ENCODE measurements around the gene REC8.
A peak's percentile ranks its signal among the peaks of the same experiment; 100 is the strongest.
"Not testable (repeated sequence)": the region's sequence is repeated elsewhere in the genome, so short reads cannot be mapped to it uniquely, and the experiment has no call there.

Gene REC8

DNA sequence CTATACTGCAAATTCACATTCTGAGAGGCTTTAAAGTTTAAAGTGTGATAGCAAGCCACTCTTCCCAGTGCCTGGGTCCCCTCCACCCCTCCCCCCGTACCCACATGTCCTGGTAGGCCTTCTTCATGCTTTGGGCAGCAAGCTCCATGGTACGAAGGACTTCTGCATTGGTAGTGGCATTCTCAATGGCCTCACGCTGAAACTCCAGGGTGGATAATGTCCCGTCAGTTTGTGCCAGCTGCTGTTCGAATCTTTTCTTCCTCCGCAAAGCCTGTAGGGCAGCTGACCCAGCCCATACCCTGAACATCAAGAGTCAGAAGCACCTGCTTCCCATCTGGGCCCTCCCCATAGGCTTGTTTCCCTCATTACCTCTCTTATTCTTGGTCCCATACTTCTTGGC lies 39.4 kb downstream of the REC8 start:
- WGBS, result 94% methylated on average over 6 of the region's 6 CpGs
- H3K36me3 ChIP-seq (ENCODE audit: insufficient read depth, low read length), result peaks cover 56% of the 10 kb centered on the region
- peaks cover 5% of the 10 kb centered on the region; the same call in 1 of the 2 replicates for H3K4me1 ChIP-seq (ENCODE audit: insufficient read depth, low read length)
- no peak overlapping the region for H3K4me3 ChIP-seq (ENCODE audit: low read length)
- no peaks in the 10 kb centered on the region for H3K9me3 ChIP-seq (ENCODE audit: insufficient read depth, low read depth, low read length)
- H3K27ac ChIP-seq (ENCODE audit: low read depth, low read length), result no peak overlapping the region
- no peak overlapping the region for H3K9ac ChIP-seq (ENCODE audit: low read depth, low read length)
- H3K27me3 ChIP-seq (ENCODE audit: insufficient read depth, low read length), result no peaks in the 10 kb centered on the region

DNA sequence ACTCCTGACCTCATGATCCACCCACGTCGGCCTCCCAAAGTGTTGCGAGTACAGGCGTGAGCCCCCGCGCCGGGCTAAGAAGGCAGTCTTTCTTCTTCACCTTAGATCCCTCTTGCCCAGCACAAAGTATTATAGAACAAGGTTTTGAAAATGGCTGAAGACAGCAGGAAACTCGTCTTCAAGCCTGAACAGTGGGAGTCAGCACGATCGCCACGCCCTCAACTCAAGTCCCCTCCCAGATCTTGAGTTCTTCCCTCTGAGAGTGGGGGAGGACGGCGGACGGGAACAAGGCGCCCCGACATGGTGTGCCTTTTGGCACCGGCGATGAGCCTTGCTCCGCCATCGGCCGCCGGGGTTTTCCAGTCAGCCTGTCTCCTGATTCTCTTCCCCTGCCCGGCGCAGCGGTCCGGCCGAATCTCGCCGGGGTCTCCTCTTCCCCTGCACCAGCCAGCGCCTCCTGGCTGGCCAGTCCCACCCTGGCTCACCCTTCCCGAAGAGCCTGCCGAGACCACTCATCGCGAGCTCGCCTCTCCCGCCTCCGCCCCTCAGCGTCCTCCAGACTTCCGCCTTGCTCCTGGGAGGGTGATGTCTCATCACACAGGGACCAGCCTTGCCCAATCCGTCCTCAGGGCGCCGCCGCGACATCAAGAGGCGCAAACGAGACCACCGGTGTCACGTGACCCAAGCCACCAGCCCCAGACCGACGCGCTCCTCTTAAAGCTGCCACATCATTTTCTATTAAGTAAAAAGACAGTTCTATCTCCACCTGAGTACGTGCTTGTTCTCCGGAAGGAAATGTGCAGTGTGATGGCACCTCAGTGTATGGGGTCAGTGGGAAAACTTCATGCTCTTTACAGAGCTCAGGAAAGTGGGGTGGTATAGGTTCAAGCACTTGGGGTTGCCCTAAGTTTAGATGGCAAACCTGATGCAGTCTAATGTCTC lies 41.3 kb downstream of the REC8 start, which contains the start of gene CHMP4A:
Gene CHMP4A (minus strand): TSS at position 565 of the 942 bp plus-strand sequence. CDS start 49 bp downstream, at position 516.
- Histone ChIP-seq H3K9me3 (ENCODE audit: insufficient read depth, low read depth, low read length) (no peaks in the 10 kb centered on the region), H3K36me3 (ENCODE audit: insufficient read depth, low read length) (peaks cover 47% of the 10 kb centered on the region), H3K27me3 (ENCODE audit: insufficient read depth, low read length) (no peaks in the 10 kb centered on the region), H3K4me3 (ENCODE audit: low read length) (peak within 1 kb of the TSS; percentile 85), H3K4me1 (ENCODE audit: insufficient read depth, low read length) (peaks cover 5% of the 10 kb centered on the region; the same call in 1 of the 2 replicates), H3K27ac (ENCODE audit: low read depth, low read length) (peak within 1 kb of the TSS; percentile 99), H3K9ac (ENCODE audit: low read depth, low read length) (peak within 1 kb of the TSS; percentile 95)
- under 1% methylated on average over 53 of the region's 53 CpGs for WGBS

DNA sequence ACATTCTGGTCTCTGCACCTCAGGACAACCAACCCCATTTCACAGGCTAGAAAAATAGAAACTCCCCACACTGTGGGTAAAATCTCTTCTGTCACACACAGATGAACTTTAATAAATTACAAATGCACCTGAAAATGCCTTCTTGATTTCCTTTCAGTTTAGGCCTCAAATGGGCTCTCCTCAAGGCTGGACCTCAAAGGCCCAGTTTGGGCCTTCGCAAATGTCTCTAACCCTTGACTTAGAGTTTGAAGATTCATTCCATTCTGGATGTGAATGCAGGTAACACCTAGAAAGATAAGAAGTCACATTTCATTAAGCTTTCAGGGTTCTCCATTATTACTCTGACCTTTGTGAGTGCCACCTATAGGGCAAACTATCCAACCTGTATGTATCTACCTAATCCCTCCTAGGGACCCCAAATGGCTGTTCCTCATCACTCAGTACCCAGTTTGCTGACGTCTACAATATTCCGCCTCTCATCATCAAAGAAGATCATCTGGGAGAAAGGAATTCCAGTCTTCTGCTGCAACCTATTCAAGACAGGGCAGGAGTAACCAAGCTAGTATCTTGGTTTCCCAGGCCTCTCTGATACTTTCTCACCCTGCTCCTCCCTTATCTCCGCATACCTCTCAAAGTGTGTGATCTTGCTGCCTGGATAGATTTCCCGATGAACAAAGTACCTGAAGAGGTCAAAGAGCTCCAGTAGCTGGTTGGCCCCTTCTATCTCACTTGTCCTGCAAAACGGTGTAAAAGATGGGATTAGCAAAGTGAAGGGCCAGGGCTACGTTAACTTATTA lies 42.2 kb downstream of the REC8 start:
- H3K36me3 ChIP-seq (ENCODE audit: insufficient read depth, low read length), result peaks cover 43% of the 10 kb centered on the region
- peak overlapping the region; percentile 85 for H3K4me3 ChIP-seq (ENCODE audit: low read length)
- no peaks in the 10 kb centered on the region for H3K9me3 ChIP-seq (ENCODE audit: insufficient read depth, low read depth, low read length)
- peaks cover 5% of the 10 kb centered on the region; the same call in 1 of the 2 replicates for H3K4me1 ChIP-seq (ENCODE audit: insufficient read depth, low read length)
- H3K27ac ChIP-seq (ENCODE audit: low read depth, low read length), result peak overlapping the region; percentile 99
- 94% methylated on average over 7 of the region's 7 CpGs for WGBS
- H3K9ac ChIP-seq (ENCODE audit: low read depth, low read length), result peak overlapping the region; percentile 95
- no peaks in the 10 kb centered on the region for H3K27me3 ChIP-seq (ENCODE audit: insufficient read depth, low read length)

DNA sequence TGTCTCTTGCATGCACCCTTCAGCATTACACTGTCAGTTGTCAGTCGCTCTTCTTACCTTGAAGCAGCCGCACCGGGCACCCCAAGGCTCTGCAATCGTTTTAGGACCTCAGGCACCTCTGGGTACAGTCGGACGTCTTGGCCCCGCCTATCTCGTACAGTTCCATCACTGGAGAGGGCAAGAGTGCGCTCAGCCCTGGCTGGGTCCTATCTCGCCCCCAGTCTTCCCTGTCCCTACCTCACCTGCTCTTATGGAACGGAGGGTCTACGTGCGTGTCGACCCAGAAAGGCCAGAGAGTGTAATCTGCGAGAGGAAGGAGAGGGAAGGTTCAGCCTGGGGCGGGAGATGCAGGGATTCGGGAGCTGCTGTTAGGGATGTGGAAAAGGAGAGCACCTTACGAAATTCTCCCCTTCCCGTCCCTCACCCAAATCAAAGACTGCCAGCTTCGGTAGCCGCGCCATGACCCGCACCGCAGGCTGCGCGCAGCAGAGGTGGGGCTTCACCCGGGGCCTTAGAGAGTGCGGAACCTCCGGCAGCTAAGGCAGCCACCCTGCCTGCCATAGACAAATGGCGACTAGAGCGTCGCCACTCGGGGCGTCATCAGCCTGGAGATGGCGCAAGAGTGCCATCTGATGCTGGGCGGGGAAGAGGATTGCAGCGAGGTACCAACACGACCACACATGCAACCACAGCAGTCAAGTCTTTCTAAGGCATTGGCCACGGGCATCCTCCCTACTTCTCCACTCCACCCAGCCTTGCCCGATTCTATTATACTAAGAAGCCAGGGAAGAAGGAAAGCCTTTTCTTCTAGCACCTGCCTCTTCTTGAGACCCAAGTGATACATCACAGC lies 43.8 kb downstream of the REC8 start, which contains the start of gene MDP1:
Gene MDP1 (minus strand): TSS at position 572 of the 850 bp plus-strand sequence. CDS start 111 bp downstream, at position 461.
- H3K36me3 ChIP-seq (ENCODE audit: insufficient read depth, low read length), result peaks cover 27% of the 10 kb centered on the region
- peaks cover 5% of the 10 kb centered on the region; the same call in 1 of the 2 replicates for H3K4me1 ChIP-seq (ENCODE audit: insufficient read depth, low read length)
- H3K9me3 ChIP-seq (ENCODE audit: insufficient read depth, low read depth, low read length), result no peaks in the 10 kb centered on the region
- no peaks in the 10 kb centered on the region for H3K27me3 ChIP-seq (ENCODE audit: insufficient read depth, low read length)
- 2% methylated on average over 39 of the region's 40 CpGs for WGBS
- peak within 1 kb of the TSS; percentile 79 for H3K27ac ChIP-seq (ENCODE audit: low read depth, low read length)
- H3K9ac ChIP-seq (ENCODE audit: low read depth, low read length), result peak within 1 kb of the TSS; percentile 89
- peak within 1 kb of the TSS; percentile 93 for H3K4me3 ChIP-seq (ENCODE audit: low read length)

DNA sequence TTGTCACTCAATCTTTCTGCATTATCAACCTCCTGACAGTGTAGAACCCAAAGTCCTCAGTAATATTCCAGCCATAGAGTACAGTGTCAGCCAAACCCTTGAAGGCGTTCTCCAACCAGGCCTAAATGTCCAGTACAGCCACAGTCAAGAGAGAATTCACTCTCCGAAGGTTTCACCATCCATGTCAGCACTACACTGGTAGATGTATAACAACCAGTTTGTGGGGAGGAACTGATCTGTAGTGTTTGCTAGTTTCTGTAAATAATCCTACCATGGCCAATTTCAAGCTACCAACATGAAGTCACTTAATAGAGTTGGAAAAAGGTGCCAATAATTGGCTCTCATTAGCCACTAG lies 44.4 kb downstream of the REC8 start:
- H3K36me3 ChIP-seq (ENCODE audit: insufficient read depth, low read length), result peaks cover 27% of the 10 kb centered on the region
- no peaks in the 10 kb centered on the region for H3K27me3 ChIP-seq (ENCODE audit: insufficient read depth, low read length)
- WGBS, result 94% methylated on average over 2 of the region's 2 CpGs
- H3K27ac ChIP-seq (ENCODE audit: low read depth, low read length), result no peak overlapping the region; the same call in 1 of the 2 replicates
- H3K9me3 ChIP-seq (ENCODE audit: insufficient read depth, low read depth, low read length), result no peaks in the 10 kb centered on the region
- no peak overlapping the region for H3K9ac ChIP-seq (ENCODE audit: low read depth, low read length)
- H3K4me3 ChIP-seq (ENCODE audit: low read length), result peak overlapping the region; percentile 93
- peaks cover 5% of the 10 kb centered on the region; the same call in 1 of the 2 replicates for H3K4me1 ChIP-seq (ENCODE audit: insufficient read depth, low read length)

DNA sequence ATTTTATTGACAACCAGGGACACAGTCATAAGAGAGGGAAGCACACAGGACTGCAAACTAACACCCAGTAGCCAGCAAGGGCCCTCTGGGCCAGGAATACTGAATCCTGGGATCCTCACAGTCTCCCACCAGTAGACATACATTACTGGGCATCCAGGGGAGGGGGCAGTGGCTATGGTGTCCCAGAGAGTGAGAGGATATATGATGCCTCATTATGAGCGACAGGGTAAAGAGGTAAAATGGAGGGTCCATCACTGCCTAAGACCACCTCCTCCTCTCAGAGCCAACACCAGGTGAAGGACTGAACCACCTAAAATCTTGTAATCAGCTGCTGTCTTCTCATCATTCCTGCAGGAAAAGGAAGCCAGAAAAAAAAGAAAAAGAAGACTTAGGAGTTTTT lies 45.0 kb downstream of the REC8 start:
- not testable (repeated sequence) for H3K27me3 ChIP-seq (ENCODE audit: insufficient read depth, low read length); H3K27ac ChIP-seq (ENCODE audit: low read depth, low read length); H3K9ac ChIP-seq (ENCODE audit: low read depth, low read length); H3K4me1 ChIP-seq (ENCODE audit: insufficient read depth, low read length); H3K4me3 ChIP-seq (ENCODE audit: low read length); H3K9me3 ChIP-seq (ENCODE audit: insufficient read depth, low read depth, low read length)
- peaks cover 22% of the 10 kb centered on the region for H3K36me3 ChIP-seq (ENCODE audit: insufficient read depth, low read length)
- no CpG with 5 or more reads among the region's 1 CpG for WGBS

DNA sequence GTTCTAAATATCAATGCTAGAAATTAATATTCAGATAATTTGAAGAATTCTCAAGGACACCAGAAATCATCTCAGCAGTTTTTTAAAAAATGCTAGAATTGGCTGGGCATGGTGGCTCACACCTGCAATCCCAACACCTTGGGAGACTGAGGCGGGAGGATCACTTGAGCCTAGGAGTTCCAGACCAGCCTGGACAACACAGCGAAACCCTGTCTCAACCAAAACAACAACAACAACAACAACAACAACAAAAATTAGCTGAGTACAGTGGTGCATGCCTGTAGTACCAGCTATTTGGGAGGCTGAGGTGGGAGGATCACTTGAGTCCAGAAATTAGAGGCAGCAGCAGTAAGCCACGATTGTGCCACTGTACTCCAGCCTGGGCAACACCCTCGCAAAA lies 47.2 kb downstream of the REC8 start:
- Histone ChIP-seq H3K36me3 (ENCODE audit: insufficient read depth, low read length) (peaks cover 17% of the 10 kb centered on the region), H3K4me1 (ENCODE audit: insufficient read depth, low read length) (no peaks in the 10 kb centered on the region), H3K9me3 (ENCODE audit: insufficient read depth, low read depth, low read length) (no peaks in the 10 kb centered on the region), H3K4me3 (ENCODE audit: low read length) (no peak overlapping the region), H3K27ac (ENCODE audit: low read depth, low read length) (no peak overlapping the region), H3K27me3 (ENCODE audit: insufficient read depth, low read length) (no peaks in the 10 kb centered on the region), H3K9ac (ENCODE audit: low read depth, low read length) (no peak overlapping the region)
- WGBS, result 92% methylated on average over 3 of the region's 4 CpGs

DNA sequence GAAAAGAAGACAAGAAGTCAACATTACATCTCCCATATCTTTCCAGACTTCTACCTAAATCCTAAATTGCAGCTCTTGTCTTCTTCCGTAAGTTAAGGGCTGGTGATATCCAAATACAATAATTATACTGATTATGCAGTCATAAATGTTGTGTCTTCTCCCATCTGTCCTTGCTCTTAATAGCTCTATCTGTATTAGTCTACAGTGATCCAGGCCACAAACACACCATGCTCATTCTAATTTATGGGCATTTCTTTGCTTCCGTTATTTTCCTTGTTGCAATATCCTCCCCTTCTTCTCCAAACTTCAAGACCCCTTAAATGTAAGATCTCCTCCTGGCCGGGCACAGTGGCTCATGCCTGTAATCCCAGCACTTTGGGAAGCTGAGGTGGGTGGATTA lies 47.6 kb downstream of the REC8 start:
- Histone ChIP-seq H3K9me3 (ENCODE audit: insufficient read depth, low read depth, low read length) (no peaks in the 10 kb centered on the region), H3K4me3 (ENCODE audit: low read length) (no peak overlapping the region), H3K4me1 (ENCODE audit: insufficient read depth, low read length) (no peaks in the 10 kb centered on the region), H3K27ac (ENCODE audit: low read depth, low read length) (no peak overlapping the region), H3K9ac (ENCODE audit: low read depth, low read length) (no peak overlapping the region), H3K27me3 (ENCODE audit: insufficient read depth, low read length) (no peaks in the 10 kb centered on the region), H3K36me3 (ENCODE audit: insufficient read depth, low read length) (peaks cover 18% of the 10 kb centered on the region)
- WGBS, result 90% methylated on average over 2 of the region's 3 CpGs

DNA sequence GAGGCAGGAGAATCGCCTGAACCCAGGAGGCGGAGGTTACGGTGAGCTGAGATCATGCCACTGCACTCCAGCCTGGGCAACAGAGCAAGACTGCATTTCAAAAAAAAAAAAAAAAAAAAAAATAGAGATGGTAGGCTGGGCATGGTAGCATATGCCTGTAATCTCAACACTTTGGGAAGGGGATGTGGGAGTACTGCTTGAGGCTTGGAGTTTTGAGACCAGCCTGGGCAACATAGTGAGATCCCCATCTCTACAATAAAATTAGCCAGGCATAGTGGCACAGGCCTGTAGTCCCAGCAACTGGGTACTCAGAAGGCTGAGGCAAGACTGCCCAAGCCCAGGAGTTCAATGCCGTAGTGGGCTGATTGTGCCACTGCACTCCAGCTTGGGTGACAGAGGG lies 51.1 kb downstream of the REC8 start:
- not testable (repeated sequence) for H3K27me3 ChIP-seq (ENCODE audit: insufficient read depth, low read length); H3K9me3 ChIP-seq (ENCODE audit: insufficient read depth, low read depth, low read length); H3K4me1 ChIP-seq (ENCODE audit: insufficient read depth, low read length); H3K4me3 ChIP-seq (ENCODE audit: low read length); H3K9ac ChIP-seq (ENCODE audit: low read depth, low read length); H3K27ac ChIP-seq (ENCODE audit: low read depth, low read length)
- 96% methylated on average over 4 of the region's 4 CpGs for WGBS
- peaks cover 32% of the 10 kb centered on the region for H3K36me3 ChIP-seq (ENCODE audit: insufficient read depth, low read length)

DNA sequence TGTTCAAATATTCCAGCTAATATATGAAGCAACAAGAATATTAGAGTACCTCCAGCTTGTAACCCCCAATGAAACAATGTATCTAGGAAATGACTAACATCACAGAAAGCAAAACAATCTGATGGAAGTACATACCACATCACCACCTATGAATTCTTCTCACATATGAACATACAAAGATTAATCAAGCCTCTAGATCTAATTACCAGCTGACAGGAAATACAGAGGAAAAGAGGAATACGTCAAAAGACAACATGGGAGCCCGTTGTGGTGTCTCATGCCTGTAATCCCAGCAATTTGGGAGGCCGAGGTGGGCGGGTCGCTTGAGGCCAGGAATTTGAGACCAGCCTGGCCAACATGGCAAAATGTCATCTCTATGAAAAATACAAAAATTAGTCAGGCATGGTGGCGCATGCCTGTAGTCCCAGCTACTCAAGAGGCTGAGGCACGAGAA lies 52.8 kb downstream of the REC8 start:
- no peak overlapping the region for H3K4me3 ChIP-seq (ENCODE audit: low read length)
- no peak overlapping the region for H3K27ac ChIP-seq (ENCODE audit: low read depth, low read length)
- H3K36me3 ChIP-seq (ENCODE audit: insufficient read depth, low read length), result peaks cover 32% of the 10 kb centered on the region
- no peaks in the 10 kb centered on the region for H3K27me3 ChIP-seq (ENCODE audit: insufficient read depth, low read length)
- WGBS, result 92% methylated on average over 7 of the region's 7 CpGs
- H3K4me1 ChIP-seq (ENCODE audit: insufficient read depth, low read length), result no peaks in the 10 kb centered on the region
- H3K9ac ChIP-seq (ENCODE audit: low read depth, low read length), result no peak overlapping the region
- no peaks in the 10 kb centered on the region for H3K9me3 ChIP-seq (ENCODE audit: insufficient read depth, low read depth, low read length)
